HG03066 (cell line): Measurements from ENCODE around the gene NEK3.
"Not testable (repeated sequence)": the region's sequence is repeated elsewhere in the genome, so short reads cannot be mapped to it uniquely, and the experiment has no call there.

Experiments
- ATAC-seq: cut with Tn5 transposase; IDR thresholded peaks from one replicate; pipeline ENCODE4 v1.9.1; 2021; ENCODE audit warnings: low read depth; ENCODE audit not compliant: unreplicated experiment

The NEK3 gene

DNA sequence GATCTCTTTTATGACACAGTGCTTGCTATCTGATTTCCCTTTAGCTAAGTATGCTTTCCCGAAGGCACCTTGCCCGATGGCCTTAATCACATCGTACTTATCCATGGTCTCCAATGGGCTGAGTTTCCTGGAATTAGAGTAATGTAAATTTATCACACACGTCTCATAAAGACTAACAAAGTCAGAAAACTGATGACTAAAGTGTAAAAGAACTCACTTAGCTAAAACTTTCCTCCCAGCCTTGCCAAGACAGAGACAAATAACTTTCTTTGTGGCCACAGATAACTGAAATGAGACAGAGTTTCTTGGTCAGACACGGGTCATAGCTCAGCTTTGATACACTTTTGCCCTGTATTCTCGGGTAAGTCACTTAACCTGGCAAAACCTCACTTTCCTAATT lies 32.0 kb downstream of the NEK3 start:
- ATAC-seq, result no peak

- no peak for ATAC-seq
Observed at GRCh38 chr13:52125547-52125946, 33.9 kb downstream of the NEK3 start.

- no peak for ATAC-seq
Observed at GRCh38 chr13:52118595-52118994, 40.8 kb downstream of the NEK3 start.

DNA sequence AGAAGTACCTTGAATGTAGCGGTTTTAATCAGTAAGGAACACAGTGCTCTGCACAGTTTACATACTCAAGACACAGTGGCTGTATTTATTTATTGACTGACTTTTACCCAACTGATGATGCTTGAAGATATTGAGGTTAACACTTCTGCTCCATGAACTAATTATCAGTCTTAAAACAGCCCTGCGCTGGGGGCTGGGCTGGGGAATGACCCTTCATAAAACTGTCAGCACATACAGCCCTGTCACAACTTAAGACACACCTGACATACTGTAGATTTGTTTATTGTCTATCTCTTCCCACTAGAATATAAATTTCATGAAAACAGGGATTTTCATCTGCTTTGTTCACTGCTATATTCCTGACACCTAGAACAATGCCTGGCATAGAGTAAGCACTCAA lies 41.3 kb downstream of the NEK3 start:
- ATAC-seq, result no peak

DNA sequence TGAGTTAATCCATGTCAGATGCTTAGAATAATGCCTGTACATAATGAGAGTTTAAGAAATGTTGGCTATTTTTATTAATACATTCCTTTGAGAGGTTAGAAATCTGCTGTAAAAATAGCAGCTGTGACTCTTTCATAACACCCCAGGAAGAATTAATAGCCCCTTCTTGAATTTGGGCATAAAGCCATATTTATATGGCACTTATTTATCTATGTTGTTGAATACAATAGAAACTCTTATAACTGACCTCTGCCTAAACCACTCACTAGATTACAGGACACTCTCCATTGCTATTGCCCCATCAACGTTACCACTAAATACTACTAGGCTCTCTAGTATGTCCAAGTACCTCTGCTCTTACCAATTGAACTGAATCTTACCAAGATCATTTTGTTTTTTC lies 46.8 kb downstream of the NEK3 start:
- ATAC-seq, result no peak

GRCh38 chr13:52109116-52109670 lies 50.2 kb downstream of the NEK3 start:
- ATAC-seq, result no peak

DNA sequence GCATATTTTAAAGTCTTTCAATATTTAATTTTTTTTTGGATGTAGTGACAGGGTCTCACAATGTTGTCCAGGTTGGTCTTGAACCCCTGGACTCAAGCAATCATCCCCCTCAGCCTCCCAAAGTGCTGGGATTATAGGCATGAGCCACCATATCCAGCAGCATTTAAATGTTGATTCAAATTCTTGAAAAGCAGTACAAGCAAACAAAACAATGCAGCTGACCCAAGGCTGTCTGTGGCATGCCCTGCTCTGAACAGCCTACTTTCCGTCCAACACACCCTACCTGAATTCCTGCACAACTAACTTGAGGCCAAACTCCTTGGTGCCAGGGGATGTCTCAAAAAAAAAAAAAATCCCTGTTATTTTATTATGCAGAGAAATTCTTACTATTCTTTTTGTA lies 53.6 kb downstream of the NEK3 start:
- ATAC-seq, result no peak

- ATAC-seq, result no peak
Observed at GRCh38 chr13:52104624-52105023, 54.8 kb downstream of the NEK3 start.

- no peak for ATAC-seq
Observed at GRCh38 chr13:52103386-52103785, 56.0 kb downstream of the NEK3 start.

GRCh38 chr13:52102423-52102822 lies 57.0 kb downstream of the NEK3 start:
- ATAC-seq, result not testable (repeated sequence)

- ATAC-seq, result no peak
Observed at GRCh38 chr13:52097197-52097596, 62.2 kb downstream of the NEK3 start.

- no peak for ATAC-seq
Observed at GRCh38 chr13:52096748-52097147, 62.6 kb downstream of the NEK3 start.

GRCh38 chr13:52096062-52096461 lies 63.3 kb downstream of the NEK3 start:
- no peak for ATAC-seq

GRCh38 chr13:52092087-52092486 lies 67.3 kb downstream of the NEK3 start:
- no peak for ATAC-seq

DNA sequence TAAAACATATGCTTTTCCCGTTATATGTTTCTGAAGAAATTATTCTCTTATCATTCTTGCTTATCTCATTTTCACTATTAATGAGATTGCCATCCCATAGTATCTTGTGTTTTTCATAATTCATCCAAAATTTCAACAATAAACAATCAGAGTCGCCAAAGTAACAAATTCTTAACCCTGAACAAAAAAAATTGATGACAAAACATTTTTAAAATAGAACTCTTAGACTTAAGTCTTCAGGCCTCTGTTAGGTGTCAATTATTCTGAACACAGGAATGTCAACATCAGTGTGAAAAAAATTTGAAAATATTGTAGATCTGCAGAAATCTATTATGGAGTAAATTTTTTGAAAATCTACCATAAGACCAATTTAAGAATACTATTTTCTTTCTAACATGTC lies 67.9 kb downstream of the NEK3 start:
- no peak for ATAC-seq

DNA sequence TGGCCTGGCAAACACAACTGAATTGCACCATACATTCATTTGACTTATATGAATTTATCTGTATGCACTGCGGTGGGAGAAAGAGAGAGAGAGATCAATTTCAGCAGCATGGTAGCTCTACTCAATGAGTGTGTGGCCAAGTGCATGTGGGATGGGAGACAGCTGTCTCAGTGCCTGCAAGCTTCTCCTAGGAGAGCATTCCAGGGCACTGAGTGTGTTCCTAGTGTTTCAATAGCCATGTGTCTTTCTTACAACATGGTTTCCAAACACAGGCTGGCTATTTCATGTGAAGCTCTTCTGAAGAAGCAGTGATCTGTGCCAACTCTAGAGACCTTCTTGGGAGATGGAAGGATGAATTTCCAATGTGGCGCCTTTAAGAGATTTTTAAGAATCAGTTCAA lies 74.0 kb downstream of the NEK3 start:
- no peak for ATAC-seq

DNA sequence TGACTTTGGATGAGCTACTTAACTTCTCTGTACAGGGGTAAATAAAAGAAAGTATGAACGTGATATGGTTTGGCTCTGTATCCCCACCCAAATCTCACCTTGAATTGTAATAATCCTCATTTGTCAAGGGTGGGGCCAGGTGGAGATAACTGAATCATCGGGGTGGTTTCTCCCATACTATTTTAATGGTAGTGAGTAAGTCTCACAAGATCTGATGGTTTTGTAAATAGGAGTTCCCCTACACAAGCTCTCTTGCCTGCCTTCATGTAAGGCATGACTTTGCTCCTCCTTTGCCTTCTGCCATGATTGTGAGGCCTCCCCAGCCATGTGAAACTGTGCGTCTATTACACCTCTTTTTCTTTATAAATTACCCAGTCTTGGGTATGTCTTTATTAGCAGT lies 74.4 kb downstream of the NEK3 start:
- not testable (repeated sequence) for ATAC-seq
